GM12878 (cell line): ENCODE data around the gene UBQLN4. TPM values are rescaled to one million over a fixed set of nuclear protein-coding genes. Genes with fewer than 3 reads are reported as not detected.
A peak's percentile ranks its signal among the peaks of the same experiment; 100 is the strongest.

Experiments
- ATAC-seq: fragments of 200-7000 bp; cut with Tn5 transposase; 3 replicates; pipeline ENCODE4 v1.9.1; 2020; ENCODE audit warnings: mild to moderate bottlenecking, moderate library complexity
- BruUV-seq: library from RNA; stranded (reverse); fragments of 400-500 nt; replicated peaks from 2 replicates; lab custom pipeline; 2021; lab: Mats Ljungman, UMichigan
- CTCF ChIA-PET: fragments of 300-600 bp; sonication (Branson Sonifier 250); formaldehyde crosslinking; extraction: SDS; loops from one replicate; lab custom pipeline; 2021; ENCODE audit warnings: inconsistent platforms; lab: Yijun Ruan, JAX
- POLR2A ChIA-PET: fragments of 350-600 bp; formaldehyde crosslinking; extraction: SDS; loops from one replicate; lab custom pipeline; 2021; ENCODE audit warnings: inconsistent platforms; lab: Charles Lee
- RAD21 ChIA-PET: fragments of 300-600 bp; sonication (Branson Sonifier 250); formaldehyde crosslinking; loops from one replicate; lab custom pipeline; 2023; ENCODE audit warnings: antibody characterized with exemption; ENCODE audit not compliant: unreplicated experiment; lab: Charles Lee
- SMC1A ChIA-PET: fragments of 300-600 bp; sonication (Branson Sonifier 250); formaldehyde crosslinking; loops from one replicate; lab custom pipeline; 2023; ENCODE audit not compliant: unreplicated experiment, uncharacterized antibody; lab: Charles Lee
- DNase-seq: peaks from one replicate; pipeline ENCODE4 v3.0.0-alpha.2; 2011; ENCODE audit warnings: low read depth, low spot score
- FAIRE-seq: peaks from 3 replicates; lab custom pipeline; 2011; peaks lifted over from hg19 to GRCh38; lab: Jason Lieb, UNC
- H2AFZ ChIP-seq: 2 replicates; pipeline ENCODE4 v1.6.0; 2011; ENCODE audit warnings: low read depth, low read length, control low read depth; ENCODE audit not compliant: control insufficient read depth
- H3K27ac ChIP-seq: 2 replicates; pipeline ENCODE4 v1.5.1; 2011; ENCODE audit warnings: control low read depth; ENCODE audit not compliant: control insufficient read depth, insufficient read depth
- H3K27me3 ChIP-seq, 2 experiments: replicated peaks in 1 of 2; 2 replicates each; pipeline versions ENCODE4 v1.6.0 to v1.6.1; 2011; ENCODE audit warnings: low read length in 1 of 2; ENCODE audit not compliant: control insufficient read depth in 2 of 2, insufficient read depth in 2 of 2
- H3K36me3 ChIP-seq, 2 experiments: 2 replicates each; pipeline ENCODE4 v1.5.1; 2011; ENCODE audit warnings: low read length in 1 of 2; ENCODE audit not compliant: control insufficient read depth in 2 of 2, insufficient read depth in 2 of 2
- H3K4me1 ChIP-seq: 2 replicates; pipeline ENCODE4 v1.6.1; 2011; ENCODE audit warnings: mild to moderate bottlenecking, low read length, moderate library complexity, mixed read lengths; ENCODE audit not compliant: control insufficient read depth, insufficient read depth
- H3K4me2 ChIP-seq: 2 replicates; pipeline ENCODE4 v1.6.0; 2011; ENCODE audit warnings: control low read depth; ENCODE audit not compliant: control insufficient read depth, insufficient read depth
- H3K4me3 ChIP-seq: fragments of 200-600 bp; sonication (generic); 2 replicates; pipeline ENCODE4 v1.5.1; 2016
- H3K79me2 ChIP-seq: 2 replicates; pipeline ENCODE4 v1.6.0; 2011; ENCODE audit warnings: low read length; ENCODE audit not compliant: control insufficient read depth, insufficient read depth
- H3K9ac ChIP-seq: 2 replicates; pipeline ENCODE4 v1.8.0; 2011; ENCODE audit warnings: low read length, control low read depth, mixed read lengths; ENCODE audit not compliant: control insufficient read depth, insufficient read depth
- H3K9me3 ChIP-seq: replicated peaks from 3 replicates; pipeline ENCODE4 v1.5.1; 2011; ENCODE audit warnings: mild to moderate bottlenecking, low read length; ENCODE audit not compliant: control insufficient read depth, insufficient read depth
- H4K20me1 ChIP-seq: 2 replicates; pipeline ENCODE4 v1.6.0; 2011; ENCODE audit not compliant: control insufficient read depth, insufficient read depth
- BCLAF1 ChIP-seq: fragments of 450-650 bp; IDR thresholded peaks from 2 replicates; pipeline ENCODE4 v1.6.1; 2017; ENCODE audit warnings: antibody characterized with exemption, mild to moderate bottlenecking, moderate library complexity
- CBX3 ChIP-seq: fragments of 200-600 bp; sonication (generic); IDR thresholded peaks from 2 replicates; pipeline ENCODE4 v1.6.1; 2016; ENCODE audit warnings: low read depth, borderline replicate concordance
- CHD2 ChIP-seq: IDR thresholded peaks from 2 replicates; pipeline ENCODE4 v1.6.1; 2011; ENCODE audit warnings: low read depth, low read length, improper control_type of control experiment, borderline replicate concordance
- CREB1 ChIP-seq: IDR thresholded peaks from 2 replicates; pipeline ENCODE4 v1.6.1; 2012; ENCODE audit warnings: low read depth, mild to moderate bottlenecking, inconsistent platforms
- CREM ChIP-seq: IDR thresholded peaks from 2 replicates; pipeline ENCODE4 v1.6.1; 2014; ENCODE audit warnings: antibody characterized with exemption, low read depth
- HDGF ChIP-seq: fragments of 450-650 bp; IDR thresholded peaks from 2 replicates; pipeline ENCODE4 v1.6.1; 2016; ENCODE audit warnings: antibody characterized with exemption
- IRF4 ChIP-seq: IDR thresholded peaks from 2 replicates; pipeline ENCODE4 v1.6.1; 2011; ENCODE audit warnings: low read depth, low read length
- JUNB ChIP-seq: IDR thresholded peaks from 2 replicates; pipeline ENCODE4 v1.6.1; 2016; ENCODE audit warnings: antibody characterized with exemption, mild to moderate bottlenecking
- NBN ChIP-seq: fragments of 450-650 bp; IDR thresholded peaks from 2 replicates; pipeline ENCODE4 v1.6.1; 2016
- PAX5 ChIP-seq: IDR thresholded peaks from 2 replicates; pipeline ENCODE4 v1.6.1; 2011; ENCODE audit warnings: low read depth, low read length, borderline replicate concordance
- RELB ChIP-seq: fragments of 450-650 bp; IDR thresholded peaks from 2 replicates; pipeline ENCODE4 v1.6.1; 2017; ENCODE audit warnings: low read depth, mild to moderate bottlenecking, moderate library complexity
- TCF3 ChIP-seq: IDR thresholded peaks from 2 replicates; pipeline ENCODE4 v1.6.1; 2012; ENCODE audit warnings: low read depth, mild to moderate bottlenecking, low read length, borderline replicate concordance; ENCODE audit not compliant: insufficient read depth
- ZNF207 ChIP-seq: fragments of 450-650 bp; IDR thresholded peaks from 2 replicates; pipeline ENCODE4 v1.6.1; 2014; ENCODE audit warnings: antibody characterized with exemption, mild to moderate bottlenecking, borderline replicate concordance
- WGBS: methylation state at CpG from one replicate; pipeline ENCODE4 v1.1.6; 2016; ENCODE audit warnings: low lambda C conversion rate; ENCODE audit not compliant: insufficient replicate concordance, insufficient coverage; ENCODE audit errors: missing lambda C conversion rate; 5-methylcytosine and 5-hydroxymethylcytosine counted together
- in situ Hi-C: fragments of 300-500 bp; cut with MboI; formaldehyde crosslinking; loops from 9 replicates; pipeline ENCODE4 v1.14.3; 2018; ENCODE audit warnings: mixed read lengths
- intact Hi-C: fragments of 100-400 bp; cut with micrococcal nuclease; formaldehyde crosslinking; loops from one replicate; pipeline ENCODE4 v1.14.2; 2022; ENCODE audit not compliant: unreplicated experiment
- polyA plus RNA-seq, 11 experiments: library from polyadenylated mRNA; depleted of rRNA in 4 of 11; unstranded in 6 of 11; stranded (reverse) in 5 of 11; fragments of >200 nt; fragmentation: Nextera tagmentation in 4 of 11; fragmentation: Illumina TruSeq in 1 of 11; extraction: Ambion mirVana in 4 of 11; extraction: Trizol in 1 of 11; gene quantifications; 1 replicate in 1 of 11; 2 replicates in 10 of 11; pipeline versions ENCODE4 v1.2.1 to v1.2.3, GENCODE V29; 2011 to 2016; ENCODE audit warnings: inconsistent platforms in 2 of 11, missing spikeins in 2 of 11, low read depth in 1 of 11
- total RNA-seq, 4 experiments: library from RNA; depleted of rRNA in 3 of 4; stranded (reverse); fragments of >200 nt in 3 of 4; fragmentation: Illumina TruSeq in 1 of 4; extraction: Trizol in 1 of 4; gene quantifications; 2 replicates each; pipeline versions ENCODE4 v1.2.1 to v1.2.3, GENCODE V29; 2013 to 2021

The UBQLN4 gene
- total and polyA plus RNA-seq, 10 of the 15 experiments (the other 5 are each of a cell fraction or from before 2014, with no cell fraction given): 10.0 to 44.6 (median 19.7) TPM

- peak; percentile 83 for TF ChIP-seq RELB
Observed at GRCh38 chr1:156097499-156098178, 44.0 kb upstream of the UBQLN4 start (continued).

- Histone ChIP-seq H3K4me2 (peak overlapping the region; percentile 74), H3K4me3 (no peak overlapping the region), H4K20me1 (no peaks in the 10 kb centered on the region), H3K27me3 (no peaks in the 10 kb centered on the region), H2AFZ (peak overlapping the region; percentile 57), H3K9ac (peak overlapping the region; percentile 65), H3K27ac (peak overlapping the region; percentile 79), H3K36me3 (no peaks in the 10 kb centered on the region), H3K4me1 (peaks cover 38% of the 10 kb centered on the region), H3K9me3 (no peaks in the 10 kb centered on the region), H3K79me2 (peaks cover 2% of the 10 kb centered on the region; the same call in 1 of the 2 replicates)
- peak; percentile 78 for FAIRE-seq
- intact Hi-C loops (loop anchor here (1.0 to 10.0 kb wide), 3 partner anchors 33 to 220 kb away; partner anchors contain the start of genes SMG5 and TMEM79), in situ Hi-C loops (no loop called here)
- ATAC-seq: peak; percentile 87
- POLR2A ChIA-PET: interaction anchor here (1.0 to 6.8 kb wide), 10 partner anchors 9 to 116 kb away, joined by 3 to 89 read pairs (median 9); partner anchors contain the start of genes LMNA and PMF1
- CTCF ChIA-PET: interaction anchor here (0.6 to 21.5 kb wide), 33 partner anchors 9 to 274 kb away, joined by 3 to 1294 read pairs (median 4); partner anchors contain the start of genes LMNA, MEX3A and PMF1
- RAD21 ChIA-PET: interaction anchor here (0.7 to 22.4 kb wide), 14 partner anchors 10 to 130 kb away, joined by 3 to 695 read pairs (median 4); partner anchors contain the start of gene LMNA
- BruUV-seq: no TSS peak
- peak; percentile 93 for DNase-seq
- SMC1A ChIA-PET: interaction anchor here (0.9 to 23.8 kb wide), 15 partner anchors 8 to 186 kb away, joined by 3 to 874 read pairs (median 4); partner anchors contain the start of genes LMNA, MEX3A and SMG5
- 1% methylated on average over 14 of the region's 14 CpGs for WGBS
- TF ChIP-seq ZNF207: peak; percentile 85; the same call in 1 of the 2 replicates
- TF ChIP-seq RELB: peak; percentile 97
- no peak for TF ChIP-seq CBX3
- TF ChIP-seq BCLAF1: no peak
- TF ChIP-seq HDGF: no peak
- peak; percentile 91 for TF ChIP-seq IRF4
- no peak for TF ChIP-seq CREB1
- peak; percentile 97 for TF ChIP-seq NBN
- peak; percentile 87 for TF ChIP-seq JUNB
- TF ChIP-seq CREM: peak; percentile 92
- TF ChIP-seq CHD2: peak; percentile 13; the same call in 1 of the 2 replicates
- peak; percentile 93 for TF ChIP-seq PAX5
- TF ChIP-seq TCF3: peak; percentile 65
Observed at GRCh38 chr1:156096640-156097391, 43.2 kb upstream of the UBQLN4 start.
